ENCODE measurements around the gene PCDHA1.
A peak's percentile ranks its signal among the peaks of the same experiment; 100 is the strongest.

PCDHA1 gene

GRCh38 chr5:140992828-140993227, 206.9 kb downstream of the PCDHA1 start:
- DNase-seq, result no peak

- no peak for DNase-seq
Observed at GRCh38 chr5:140996060-140996459, 210.1 kb downstream of the PCDHA1 start.

GRCh38 chr5:140998921-140999410, 213.0 kb downstream of the PCDHA1 start:
- DNase-seq, result no peak

- no peak for DNase-seq
Observed at GRCh38 chr5:141001446-141001843, 215.5 kb downstream of the PCDHA1 start.

GRCh38 chr5:141001844-141002604, 216.1 kb downstream of the PCDHA1 start:
- DNase-seq, result no peak

GRCh38 chr5:141002605-141002965, 216.6 kb downstream of the PCDHA1 start:
- no peak for DNase-seq

- DNase-seq, result no peak
Observed at GRCh38 chr5:141003031-141003430, 217.1 kb downstream of the PCDHA1 start.

- DNase-seq, result no peak
Observed at GRCh38 chr5:141003791-141004611, 218.1 kb downstream of the PCDHA1 start.

- DNase-seq, result no peak
Observed at GRCh38 chr5:141007791-141008190, 221.9 kb downstream of the PCDHA1 start.

GRCh38 chr5:141010047-141010793, 224.3 kb downstream of the PCDHA1 start:
- DNase-seq, result no peak

GRCh38 chr5:141017943-141018342, 232.0 kb downstream of the PCDHA1 start:
- no peak for DNase-seq

- DNase-seq, result no peak
Observed at GRCh38 chr5:141022384-141022783, 236.4 kb downstream of the PCDHA1 start.

GRCh38 chr5:141031006-141031405, 245.1 kb downstream of the PCDHA1 start:
- DNase-seq, result no peak

- DNase-seq, result no peak
Observed at GRCh38 chr5:141032626-141033025, 246.7 kb downstream of the PCDHA1 start.

GRCh38 chr5:141039061-141039460, 253.1 kb downstream of the PCDHA1 start:
- no peak for DNase-seq

- DNase-seq, result no peak
Observed at GRCh38 chr5:141039517-141039916, 253.6 kb downstream of the PCDHA1 start.

GRCh38 chr5:141040093-141040770, 254.3 kb downstream of the PCDHA1 start:
- no peak for DNase-seq

GRCh38 chr5:141040771-141041426, 255.0 kb downstream of the PCDHA1 start:
- DNase-seq, result peak; percentile 78

- DNase-seq, result no peak
Observed at GRCh38 chr5:141041427-141041785, 255.5 kb downstream of the PCDHA1 start.

GRCh38 chr5:141042555-141042954, 256.6 kb downstream of the PCDHA1 start:
- no peak for DNase-seq

- DNase-seq, result no peak
Observed at GRCh38 chr5:141050622-141051520, 264.9 kb downstream of the PCDHA1 start, which contains the start of gene PCDHB1. Gene PCDHB1 (plus strand): TSS chr5:141051374. CDS start chr5:141051471, 97 bp downstream.
